HFFc6 (cell line): Measurements from ENCODE around the gene ASTN2. TPM values are rescaled to one million over a fixed set of nuclear protein-coding genes. Genes with fewer than 3 reads are reported as not detected.

Source experiments
- DNase-seq: peaks from one replicate; pipeline ENCODE4 v3.0.0-alpha.2; 2018
- H3K27ac Mint-ChIP-seq: 2 replicates; pipeline ENCODE4 v1.8.0; 2020; ENCODE audit warnings: mild to moderate bottlenecking, mixed read lengths
- H3K27me3 Mint-ChIP-seq: 2 replicates; pipeline ENCODE4 v1.8.0; 2021; ENCODE audit warnings: mild to moderate bottlenecking, moderate library complexity, mixed read lengths; ENCODE audit not compliant: insufficient read depth
- H3K36me3 Mint-ChIP-seq: 2 replicates; pipeline ENCODE4 v1.8.0; 2021; ENCODE audit warnings: low read depth, mixed read lengths
- H3K4me1 Mint-ChIP-seq: 2 replicates; pipeline ENCODE4 v1.8.0; 2020; ENCODE audit warnings: low read depth, mixed read lengths
- H3K4me3 Mint-ChIP-seq: 2 replicates; pipeline ENCODE4 v1.8.0; 2020; ENCODE audit warnings: mild to moderate bottlenecking, moderate library complexity, mixed read lengths
- H3K9me3 Mint-ChIP-seq: 2 replicates; pipeline ENCODE4 v1.8.0; 2020; ENCODE audit warnings: mild to moderate bottlenecking, mixed read lengths
- CTCF ChIP-seq: fragments of 200-600 bp; sonication (generic); IDR thresholded peaks from 2 replicates; pipeline ENCODE4 v1.5.0; 2021; ENCODE audit warnings: antibody characterized with exemption, mild to moderate bottlenecking
- total RNA-seq, 6 experiments: library from RNA; stranded (reverse); fragmentation: NEBNext Ultra II Directional; extraction: Animal tissue kit (Norgen Biotek cat#: 25700); gene quantifications; 2 replicates in 1 of 6; 3 replicates in 5 of 6; pipeline ENCODE4 v1.2.3, GENCODE V29; 2021

Gene ASTN2
- total RNA-seq, 6 experiments from 2014 or later = 7.3 to 9.7 (median 8.3) TPM

- no peaks in the 10 kb centered on the region for H3K9me3 Mint-ChIP-seq
- no peak for DNase-seq
- H3K36me3 Mint-ChIP-seq = peaks cover 3% of the 10 kb centered on the region; the same call in 1 of the 2 replicates
- no peak for TF ChIP-seq CTCF
- H3K27me3 Mint-ChIP-seq = peaks cover 1% of the 10 kb centered on the region; the same call in 1 of the 2 replicates
- no peak overlapping the region for H3K4me3 Mint-ChIP-seq
- H3K27ac Mint-ChIP-seq = no peak overlapping the region
- H3K4me1 Mint-ChIP-seq = peaks cover 28% of the 10 kb centered on the region
These were observed 979.2 kb downstream of the ASTN2 start for GRCh38 chr9:116435706-116436105.

- Mint-ChIP-seq H3K9me3 (no peaks in the 10 kb centered on the region), H3K4me3 (no peak overlapping the region), H3K4me1 (peaks cover 20% of the 10 kb centered on the region), H3K27me3 (peaks cover 4% of the 10 kb centered on the region; the same call in 1 of the 2 replicates), H3K36me3 (no peaks in the 10 kb centered on the region), H3K27ac (no peak overlapping the region)
- no peak for TF ChIP-seq CTCF
- no peak for DNase-seq
These were observed 980.5 kb downstream of the ASTN2 start for GRCh38 chr9:116434314-116434713.

GRCh38 chr9:116432051-116432450, 982.8 kb downstream of the ASTN2 start:
- peak; percentile 19 for DNase-seq
- Mint-ChIP-seq H3K27ac (no peak overlapping the region), H3K27me3 (peaks cover 3% of the 10 kb centered on the region; the same call in 1 of the 2 replicates), H3K4me3 (no peak overlapping the region), H3K36me3 (no peaks in the 10 kb centered on the region), H3K4me1 (peaks cover 20% of the 10 kb centered on the region), H3K9me3 (no peaks in the 10 kb centered on the region)
- no peak for TF ChIP-seq CTCF

GRCh38 chr9:116430849-116431248, 984.0 kb downstream of the ASTN2 start:
- Mint-ChIP-seq H3K36me3 (no peaks in the 10 kb centered on the region), H3K27ac (no peak overlapping the region), H3K4me1 (peaks cover 16% of the 10 kb centered on the region), H3K9me3 (no peaks in the 10 kb centered on the region), H3K27me3 (peaks cover 3% of the 10 kb centered on the region; the same call in 1 of the 2 replicates), H3K4me3 (no peak overlapping the region)
- no peak for DNase-seq
- no peak for TF ChIP-seq CTCF

- H3K4me3 Mint-ChIP-seq = no peak overlapping the region
- peaks cover 14% of the 10 kb centered on the region for H3K4me1 Mint-ChIP-seq
- peaks cover 3% of the 10 kb centered on the region for H3K27me3 Mint-ChIP-seq
These were observed 989.6 kb downstream of the ASTN2 start for GRCh38 chr9:116425244-116425643.

More at GRCh38 chr9:116425244-116425643, 989.6 kb downstream of the ASTN2 start:
- no peaks in the 10 kb centered on the region for H3K36me3 Mint-ChIP-seq
- TF ChIP-seq CTCF = no peak
- no peaks in the 10 kb centered on the region for H3K9me3 Mint-ChIP-seq
- no peak overlapping the region for H3K27ac Mint-ChIP-seq
- no peak for DNase-seq
